Muscle layer of colon (tissue), 2 donors: ENCODE measurements around the gene SMYD1.

ENCODE experiments used
- H3K27ac ChIP-seq: one replicate; pipeline ENCODE4 v1.7.0; 2013; ENCODE audit warnings: low read depth, mild to moderate bottlenecking, low read length, moderate library complexity
- H3K27me3 ChIP-seq, 2 donors: one replicate each; pipeline ENCODE4 v1.7.0; 2013; ENCODE audit warnings: low read length in 2 of 2, mild to moderate bottlenecking in 2 of 2; ENCODE audit not compliant: insufficient read depth in 2 of 2, control insufficient read depth in 1 of 2
- H3K36me3 ChIP-seq: one replicate; pipeline ENCODE4 v1.7.0; 2013; ENCODE audit warnings: mild to moderate bottlenecking, low read length; ENCODE audit not compliant: insufficient read depth
- H3K4me1 ChIP-seq: one replicate; pipeline ENCODE4 v1.7.0; 2013; ENCODE audit warnings: mild to moderate bottlenecking, low read length; ENCODE audit not compliant: insufficient read depth
- H3K4me3 ChIP-seq, 2 donors: one replicate each; pipeline ENCODE4 v1.7.0; 2013; ENCODE audit warnings: low read length in 2 of 2, low read depth in 1 of 2, mild to moderate bottlenecking in 1 of 2, moderate library complexity in 1 of 2
- H3K9ac ChIP-seq: one replicate; pipeline ENCODE4 v1.7.0; 2013; ENCODE audit warnings: low read length
- H3K9me3 ChIP-seq: one replicate; pipeline ENCODE4 v1.7.0; 2013; ENCODE audit warnings: mild to moderate bottlenecking, low read length
- donor health status: abdominal sarcoma.
- donor health status: Adenocarcinoma of cecum.

SMYD1 gene

GRCh38 chr2:88077080-88077479, 9.5 kb downstream of the SMYD1 start:
- Histone ChIP-seq H3K27ac (peak overlapping the region; percentile 49), H3K4me1 (peaks cover 21% of the 10 kb centered on the region), H3K9me3 (no peaks in the 10 kb centered on the region), H3K9ac (no peak overlapping the region), H3K36me3 (no peaks in the 10 kb centered on the region), H3K4me3 (peak overlapping the region in 1 of 2 donors; percentile 12), H3K27me3 (no peaks in the 10 kb centered on the region)

- H3K36me3 ChIP-seq = no peaks in the 10 kb centered on the region
- H3K9me3 ChIP-seq = no peaks in the 10 kb centered on the region
- H3K4me1 ChIP-seq = peaks cover 21% of the 10 kb centered on the region
- H3K27me3 ChIP-seq = no peaks in the 10 kb centered on the region
- no peak overlapping the region for H3K9ac ChIP-seq
- peak overlapping the region; percentile 1 for H3K27ac ChIP-seq
- H3K4me3 ChIP-seq = no peak overlapping the region
Measured at GRCh38 chr2:88078643-88079172, 11.1 kb downstream of the SMYD1 start.

DNA sequence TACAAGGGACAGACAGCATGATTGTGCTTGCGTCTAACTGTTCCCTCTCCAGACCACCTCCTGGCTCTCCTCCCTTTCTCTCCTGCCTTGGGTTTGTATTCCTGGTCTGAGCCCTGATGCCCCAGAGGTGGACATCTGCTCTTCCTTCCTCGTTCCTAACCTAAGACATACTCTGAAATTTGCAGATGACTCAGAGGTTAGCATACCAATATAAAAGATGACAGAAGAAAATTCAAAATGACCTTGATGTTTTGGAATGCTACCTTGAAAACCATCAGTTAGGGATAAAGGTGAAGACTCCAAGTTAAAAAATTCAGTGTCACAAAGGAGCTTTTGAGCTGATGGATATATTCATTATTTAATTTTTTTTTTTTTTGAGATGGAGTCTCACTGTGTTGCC, 12.9 kb downstream of the SMYD1 start:
- Histone ChIP-seq H3K9ac (no peak overlapping the region), H3K4me3 (no peak overlapping the region), H3K9me3 (no peaks in the 10 kb centered on the region), H3K36me3 (no peaks in the 10 kb centered on the region), H3K27ac (no peak overlapping the region), H3K27me3 (no peaks in the 10 kb centered on the region), H3K4me1 (peaks cover 21% of the 10 kb centered on the region)

- no peaks in the 10 kb centered on the region for H3K27me3 ChIP-seq
- H3K36me3 ChIP-seq = no peaks in the 10 kb centered on the region
- H3K4me3 ChIP-seq = no peak overlapping the region
- H3K4me1 ChIP-seq = peaks cover 18% of the 10 kb centered on the region
- no peak overlapping the region for H3K9ac ChIP-seq
- no peak overlapping the region for H3K27ac ChIP-seq
- no peaks in the 10 kb centered on the region for H3K9me3 ChIP-seq
Measured at GRCh38 chr2:88081924-88082608, 14.4 kb downstream of the SMYD1 start.

DNA sequence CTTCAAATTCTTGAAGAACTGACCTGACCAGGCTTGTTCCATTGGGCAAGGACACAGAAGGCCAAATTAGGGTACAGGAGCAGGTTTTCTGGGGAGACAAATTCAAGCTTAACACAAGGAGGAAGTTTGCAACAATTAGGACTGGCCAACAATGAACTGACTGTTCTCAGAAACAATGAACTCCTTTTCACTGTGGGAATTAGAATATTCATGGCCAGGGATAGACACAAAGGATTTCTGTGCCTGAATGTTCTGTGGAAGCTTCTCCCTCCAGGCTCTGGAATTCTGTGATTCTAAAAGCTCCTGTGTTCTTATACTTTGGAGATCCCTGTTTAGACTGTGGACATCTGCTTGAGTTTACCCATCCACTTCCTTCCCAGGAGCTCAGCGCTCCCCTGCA, 15.2 kb downstream of the SMYD1 start:
- no peaks in the 10 kb centered on the region for H3K27me3 ChIP-seq
- H3K9ac ChIP-seq = no peak overlapping the region
- peaks cover 13% of the 10 kb centered on the region for H3K4me1 ChIP-seq
- H3K36me3 ChIP-seq = no peaks in the 10 kb centered on the region
- no peak overlapping the region for H3K4me3 ChIP-seq
- no peak overlapping the region for H3K27ac ChIP-seq
- no peaks in the 10 kb centered on the region for H3K9me3 ChIP-seq

- H3K4me3 ChIP-seq = no peak overlapping the region
- no peaks in the 10 kb centered on the region for H3K9me3 ChIP-seq
- H3K9ac ChIP-seq = no peak overlapping the region
- no peak overlapping the region for H3K27ac ChIP-seq
- H3K36me3 ChIP-seq = no peaks in the 10 kb centered on the region
- H3K4me1 ChIP-seq = no peaks in the 10 kb centered on the region
- no peaks in the 10 kb centered on the region for H3K27me3 ChIP-seq
Measured at GRCh38 chr2:88085099-88085498, 17.5 kb downstream of the SMYD1 start.

DNA sequence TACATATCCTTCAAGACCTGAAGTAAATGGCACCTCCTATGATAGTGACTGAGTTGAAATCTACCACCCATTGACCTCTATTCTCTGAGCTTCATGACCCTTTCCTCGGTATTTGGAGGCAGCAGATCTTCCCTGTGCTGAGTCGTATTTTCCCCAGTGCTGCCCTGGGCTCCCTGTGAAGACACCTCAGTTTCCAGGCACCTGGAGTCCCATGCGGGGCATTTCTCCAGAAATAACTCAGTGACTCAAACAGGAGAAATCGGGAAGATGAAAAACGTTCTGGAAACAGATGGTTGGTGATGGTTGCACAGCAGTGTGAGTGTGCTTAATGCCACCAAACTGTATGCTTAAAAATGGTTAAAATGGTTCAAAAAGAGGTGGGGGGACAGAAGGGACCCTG, 18.0 kb downstream of the SMYD1 start:
- H3K4me3 ChIP-seq = no peak overlapping the region
- H3K27me3 ChIP-seq = no peaks in the 10 kb centered on the region
- H3K9me3 ChIP-seq = no peaks in the 10 kb centered on the region
- H3K36me3 ChIP-seq = no peaks in the 10 kb centered on the region
- H3K4me1 ChIP-seq = no peaks in the 10 kb centered on the region
- no peak overlapping the region for H3K27ac ChIP-seq
- no peak overlapping the region for H3K9ac ChIP-seq

- no peak overlapping the region for H3K27ac ChIP-seq
- no peaks in the 10 kb centered on the region for H3K4me1 ChIP-seq
- H3K9me3 ChIP-seq = no peaks in the 10 kb centered on the region
- H3K36me3 ChIP-seq = no peaks in the 10 kb centered on the region
- no peak overlapping the region for H3K4me3 ChIP-seq
- H3K9ac ChIP-seq = no peak overlapping the region
- no peaks in the 10 kb centered on the region for H3K27me3 ChIP-seq
Measured at GRCh38 chr2:88086401-88086800, 18.8 kb downstream of the SMYD1 start.

DNA sequence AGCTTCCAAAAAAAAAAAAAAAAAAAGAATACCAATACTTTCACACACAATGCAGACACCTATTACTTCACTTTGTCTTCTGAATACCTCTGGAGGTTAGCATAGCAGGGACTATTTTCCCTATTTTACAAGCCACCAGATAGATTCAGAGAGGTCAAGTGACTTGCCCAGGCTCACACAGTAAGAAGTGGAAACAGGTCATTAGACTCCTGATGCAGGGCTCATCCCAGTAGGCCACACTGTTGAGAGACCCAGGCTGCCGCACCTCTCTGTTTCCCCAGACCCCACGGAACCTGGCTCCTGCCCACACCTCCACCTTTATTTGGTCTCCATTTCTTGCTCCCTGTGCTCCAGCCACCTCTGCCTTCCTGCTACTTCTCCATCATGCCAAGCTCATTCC, 19.4 kb downstream of the SMYD1 start:
- no peak overlapping the region for H3K27ac ChIP-seq
- H3K4me3 ChIP-seq = no peak overlapping the region
- H3K36me3 ChIP-seq = no peaks in the 10 kb centered on the region
- no peak overlapping the region for H3K9ac ChIP-seq
- no peaks in the 10 kb centered on the region for H3K9me3 ChIP-seq
- no peaks in the 10 kb centered on the region for H3K4me1 ChIP-seq
- no peaks in the 10 kb centered on the region for H3K27me3 ChIP-seq

- Histone ChIP-seq H3K9me3 (no peaks in the 10 kb centered on the region), H3K27ac (no peak overlapping the region), H3K36me3 (no peaks in the 10 kb centered on the region), H3K4me1 (no peaks in the 10 kb centered on the region), H3K27me3 (no peaks in the 10 kb centered on the region), H3K9ac (no peak overlapping the region), H3K4me3 (no peak overlapping the region)
Measured at GRCh38 chr2:88087763-88088162, 20.1 kb downstream of the SMYD1 start.

- no peaks in the 10 kb centered on the region for H3K27me3 ChIP-seq
- H3K9me3 ChIP-seq = no peaks in the 10 kb centered on the region
- H3K9ac ChIP-seq = no peak overlapping the region
- H3K4me3 ChIP-seq = no peak overlapping the region
- H3K27ac ChIP-seq = no peak overlapping the region
- H3K36me3 ChIP-seq = no peaks in the 10 kb centered on the region
- no peaks in the 10 kb centered on the region for H3K4me1 ChIP-seq
Measured at GRCh38 chr2:88088999-88089398, 21.4 kb downstream of the SMYD1 start.
